WTC11 (cell line): ENCODE measurements around the gene APLF. TPM values are rescaled to one million over a fixed set of nuclear protein-coding genes. Genes with fewer than 3 reads are reported as not detected.

Experiments
- ATAC-seq: fragments of 200-7000 bp; cut with Tn5 transposase; 2 replicates; pipeline ENCODE4 v1.10.0; 2021; ENCODE audit warnings: mild to moderate bottlenecking, moderate library complexity
- CTCF ChIA-PET: fragments of 300-600 bp; sonication (Branson Sonifier 250); formaldehyde crosslinking; loops from one replicate; lab custom pipeline; 2021; ENCODE audit warnings: antibody characterized with exemption; lab: Charles Lee
- POLR2A ChIA-PET: fragments of 350-600 bp; sonication (Branson Sonifier 250); formaldehyde crosslinking; loops from one replicate; lab custom pipeline; 2021; ENCODE audit warnings: antibody characterized with exemption; lab: Charles Lee
- DNase-seq: peaks from one replicate; pipeline ENCODE4 v3.0.0; 2021; ENCODE audit warnings: low spot score
- H3K27ac Mint-ChIP-seq: 2 replicates; pipeline ENCODE4 v1.8.0; 2021; ENCODE audit warnings: mixed read lengths
- H3K27me3 Mint-ChIP-seq: 2 replicates; pipeline ENCODE4 v1.8.0; 2021; ENCODE audit warnings: low read depth, mild to moderate bottlenecking, moderate library complexity, mixed read lengths
- H3K36me3 Mint-ChIP-seq: 2 replicates; pipeline ENCODE4 v1.8.0; 2021; ENCODE audit warnings: mixed read lengths
- H3K4me1 Mint-ChIP-seq: 2 replicates; pipeline ENCODE4 v1.8.0; 2022; ENCODE audit warnings: mixed read lengths
- H3K4me3 Mint-ChIP-seq: 2 replicates; pipeline ENCODE4 v1.8.0; 2021; ENCODE audit warnings: mild to moderate bottlenecking, moderate library complexity, mixed read lengths
- H3K9me3 Mint-ChIP-seq: 2 replicates; pipeline ENCODE4 v1.8.0; 2021; ENCODE audit warnings: mixed read lengths
- CDX4 ChIP-seq: fragments of 250-450 bp; sonication (Bioruptor Pico); IDR thresholded peaks from 2 replicates; pipeline ENCODE4 v1.9.0; 2021; ENCODE audit warnings: moderate library complexity, mild to moderate bottlenecking, inconsistent platforms, borderline replicate concordance
- CREM ChIP-seq: sonication (generic); formaldehyde crosslinking; IDR thresholded peaks from 2 replicates; pipeline ENCODE4 v1.8.1; 2022; ENCODE audit warnings: mild to moderate bottlenecking, missing genetic modification reagents, moderate library complexity
- E2F4 ChIP-seq: sonication (generic); formaldehyde crosslinking; IDR thresholded peaks from 2 replicates; pipeline ENCODE4 v1.8.1; 2022; ENCODE audit warnings: low read depth, mild to moderate bottlenecking, moderate library complexity, missing genetic modification reagents, borderline replicate concordance
- E2F5 ChIP-seq: sonication (generic); formaldehyde crosslinking; IDR thresholded peaks from 2 replicates; pipeline ENCODE4 v1.8.1; 2022; ENCODE audit warnings: mild to moderate bottlenecking, moderate library complexity, missing genetic modification reagents
- ESRRA ChIP-seq: sonication (generic); formaldehyde crosslinking; IDR thresholded peaks from 2 replicates; pipeline ENCODE4 v1.8.1; 2022; ENCODE audit warnings: mild to moderate bottlenecking, missing genetic modification reagents, borderline replicate concordance
- HMGA2 ChIP-seq: fragments of 250-450 bp; sonication (Bioruptor Pico); IDR thresholded peaks from 2 replicates; pipeline ENCODE4 v1.4.0; 2021; ENCODE audit warnings: mild to moderate bottlenecking, moderate library complexity
- JAZF1 ChIP-seq: fragments of 250-450 bp; sonication (Bioruptor Pico); IDR thresholded peaks from 2 replicates; pipeline ENCODE4 v1.9.0; 2021; ENCODE audit warnings: moderate library complexity, mild to moderate bottlenecking, inconsistent platforms
- MLX ChIP-seq: sonication (generic); formaldehyde crosslinking; IDR thresholded peaks from 2 replicates; pipeline ENCODE4 v1.8.1; 2023; ENCODE audit warnings: mild to moderate bottlenecking, missing genetic modification reagents, moderate library complexity
- MYBL2 ChIP-seq: sonication (generic); formaldehyde crosslinking; IDR thresholded peaks from 2 replicates; pipeline ENCODE4 v1.8.1; 2023; ENCODE audit warnings: mild to moderate bottlenecking, moderate library complexity, missing genetic modification reagents
- NFYB ChIP-seq: sonication (generic); formaldehyde crosslinking; conservative IDR thresholded peaks from 2 replicates; pipeline ENCODE4 v1.8.0; 2022; ENCODE audit warnings: low read depth, missing genetic modification reagents
- PREB ChIP-seq: sonication (generic); formaldehyde crosslinking; IDR thresholded peaks from 2 replicates; pipeline ENCODE4 v1.8.1; 2022; ENCODE audit warnings: mild to moderate bottlenecking, missing genetic modification reagents, moderate library complexity, borderline replicate concordance
- RELA ChIP-seq: sonication (generic); formaldehyde crosslinking; IDR thresholded peaks from 2 replicates; pipeline ENCODE4 v1.8.1; 2022; ENCODE audit warnings: missing genetic modification reagents, mild to moderate bottlenecking, borderline replicate concordance
- SOX15 ChIP-seq: fragments of 250-450 bp; sonication (Bioruptor Pico); IDR thresholded peaks from 2 replicates; pipeline ENCODE4 v1.9.0; 2021; ENCODE audit warnings: mild to moderate bottlenecking
- STAT6 ChIP-seq: sonication (generic); formaldehyde crosslinking; conservative IDR thresholded peaks from 2 replicates; pipeline ENCODE4 v1.8.1; 2023; ENCODE audit warnings: mild to moderate bottlenecking, low read depth, missing genetic modification reagents, moderate library complexity
- USF1 ChIP-seq: sonication (generic); formaldehyde crosslinking; IDR thresholded peaks from 2 replicates; pipeline ENCODE4 v1.8.0; 2022; ENCODE audit warnings: mild to moderate bottlenecking, missing genetic modification reagents
- USF2 ChIP-seq: sonication (generic); formaldehyde crosslinking; IDR thresholded peaks from 2 replicates; pipeline ENCODE4 v1.8.1; 2023; ENCODE audit warnings: mild to moderate bottlenecking, missing genetic modification reagents, moderate library complexity
- ZBTB43 ChIP-seq: sonication (generic); formaldehyde crosslinking; IDR thresholded peaks from 2 replicates; pipeline ENCODE4 v1.8.1; 2023; ENCODE audit warnings: mild to moderate bottlenecking, missing genetic modification reagents
- ZMAT4 ChIP-seq: fragments of 250-450 bp; sonication (Bioruptor Pico); IDR thresholded peaks from 2 replicates; pipeline ENCODE4 v1.9.0; 2021; ENCODE audit warnings: mild to moderate bottlenecking
- ZNF138 ChIP-seq: sonication (generic); formaldehyde crosslinking; conservative IDR thresholded peaks from 2 replicates; pipeline ENCODE4 v1.8.1; 2022; ENCODE audit warnings: mild to moderate bottlenecking, moderate library complexity, missing genetic modification reagents
- ZNF317 ChIP-seq: sonication (generic); formaldehyde crosslinking; IDR thresholded peaks from 2 replicates; pipeline ENCODE4 v1.8.1; 2023; ENCODE audit warnings: low read depth, mild to moderate bottlenecking, moderate library complexity, missing genetic modification reagents, borderline replicate concordance
- ZNF396 ChIP-seq: fragments of 250-450 bp; sonication (Bioruptor Pico); IDR thresholded peaks from 2 replicates; pipeline ENCODE4 v1.8.0; 2021; ENCODE audit warnings: mild to moderate bottlenecking, moderate library complexity, borderline replicate concordance
- ZSCAN18 ChIP-seq: fragments of 250-450 bp; sonication (Bioruptor Pico); IDR thresholded peaks from 2 replicates; pipeline ENCODE4 v2.1.2; 2022; ENCODE audit warnings: mild to moderate bottlenecking, moderate library complexity
- total RNA-seq: library from RNA; stranded (reverse); gene quantifications from 3 replicates; pipeline ENCODE4 v1.2.3, GENCODE V29; 2021

APLF gene
- total RNA-seq, 1 experiment from 2014 or later: 2.7 TPM

- TF ChIP-seq PREB (CRISPR knock-in tag) (no peak), ZSCAN18 (CRISPR knock-in tag) (no peak), RELA (CRISPR knock-in tag) (no peak), USF1 (no peak), ZMAT4 (CRISPR knock-in tag) (no peak), ZBTB43 (CRISPR knock-in tag) (no peak), ZNF396 (no peak), E2F4 (CRISPR knock-in tag) (no peak)
These were observed 81.0 kb downstream of the APLF start (continued) for GRCh38 chr2:68548396-68548795.

- H3K27ac Mint-ChIP-seq: no peak overlapping the region
- CTCF ChIA-PET: no interaction called here
- no peaks in the 10 kb centered on the region for H3K36me3 Mint-ChIP-seq
- ATAC-seq: no peak
- H3K4me1 Mint-ChIP-seq: peaks cover 8% of the 10 kb centered on the region; the same call in 1 of the 2 replicates
- DNase-seq: no peak
- no peaks in the 10 kb centered on the region for H3K27me3 Mint-ChIP-seq
- POLR2A ChIA-PET: no interaction called here
- no peak overlapping the region for H3K4me3 Mint-ChIP-seq
- H3K9me3 Mint-ChIP-seq: no peaks in the 10 kb centered on the region
- TF ChIP-seq E2F4 (CRISPR knock-in tag): no peak
- TF ChIP-seq ZNF317 (CRISPR knock-in tag): no peak
- TF ChIP-seq STAT6 (CRISPR knock-in tag): no peak
- TF ChIP-seq CREM (CRISPR knock-in tag): no peak
- no peak for TF ChIP-seq MYBL2 (CRISPR knock-in tag)
- no peak for TF ChIP-seq ZNF396
- no peak for TF ChIP-seq SOX15 (CRISPR knock-in tag)
- no peak for TF ChIP-seq ESRRA
- TF ChIP-seq ZNF138 (CRISPR knock-in tag): no peak
- no peak for TF ChIP-seq NFYB (CRISPR knock-in tag)
- no peak for TF ChIP-seq CDX4 (CRISPR knock-in tag)
- no peak for TF ChIP-seq USF2 (CRISPR knock-in tag)
- no peak for TF ChIP-seq JAZF1 (CRISPR knock-in tag)
- TF ChIP-seq E2F5 (CRISPR knock-in tag): no peak
- no peak for TF ChIP-seq HMGA2
- no peak for TF ChIP-seq MLX (CRISPR knock-in tag)
These were observed 85.7 kb downstream of the APLF start for GRCh38 chr2:68553098-68553497.
